Ovary (tissue), 9 donors: ENCODE data around the gene MYO1B. TPM values are rescaled to one million over a fixed set of nuclear protein-coding genes. Genes with fewer than 3 reads are reported as not detected.

Source experiments
- DNase-seq, 5 donors: peaks; one replicate each; pipeline ENCODE4 v3.0.0-alpha.2; 2019 to 2020
- H3K27ac ChIP-seq, 2 donors: fragments of 200-600 bp; one replicate each; pipeline versions ENCODE4 v1.5.1 to v1.8.0; 2019 to 2022
- H3K27me3 ChIP-seq: fragments of 200-600 bp; one replicate; pipeline ENCODE4 v1.8.0; 2022
- H3K36me3 ChIP-seq: fragments of 200-600 bp; sonication (generic); one replicate; pipeline ENCODE4 v1.5.1; 2019
- H3K4me1 ChIP-seq: one replicate; pipeline ENCODE4 v1.8.1; 2013; ENCODE audit warnings: mild to moderate bottlenecking, moderate library complexity; ENCODE audit not compliant: insufficient read depth
- H3K4me3 ChIP-seq: fragments of 200-600 bp; sonication (generic); one replicate; pipeline ENCODE4 v1.5.1; 2017
- H3K9me3 ChIP-seq, 2 donors: fragments of 200-600 bp in 1 of 2; sonication (generic) in 1 of 2; one replicate each; pipeline versions ENCODE4 v1.5.1 to v1.8.1; 2013 to 2019; ENCODE audit warnings: mild to moderate bottlenecking in 1 of 2, moderate library complexity in 1 of 2
- EP300 ChIP-seq: sonication (generic); formaldehyde crosslinking; IDR thresholded peaks from one replicate; pipeline ENCODE4 v1.6.1; 2017; ENCODE audit warnings: antibody characterized with exemption
- POLR2A ChIP-seq: fragments of 450-650 bp; IDR thresholded peaks from one replicate; pipeline ENCODE4 v1.6.1; 2017; ENCODE audit warnings: antibody characterized with exemption, mild to moderate bottlenecking, moderate library complexity
- WGBS, 3 donors: extraction: QIAGEN DNeasy Blood & Tissue Kit in 1 of 3; methylation state at CpG; one replicate each; pipeline versions ENCODE4 v1.1.5 to v1.1.7; 2013 to 2017; 5-methylcytosine and 5-hydroxymethylcytosine counted together
- intact Hi-C, 4 donors: fragments of 100-400 bp; cut with DNase I; formaldehyde crosslinking; loops; one replicate each; pipeline versions ENCODE4 v1.11.0 to v1.15.1; 2022 to 2023
- polyA plus RNA-seq, 2 donors: library from polyadenylated mRNA; stranded (reverse); fragments of 200-250 nt in 1 of 2; fragments of 350-450 nt in 1 of 2; fragmentation: Illumina TruSeq in 1 of 2; extraction: RNeasy Lipid Tissue Mini Kit (QIAGEN cat#74804) in 1 of 2; gene quantifications; one replicate each; pipeline ENCODE4 v1.2.3, GENCODE V29; 2013 to 2014
- total RNA-seq, 7 donors: library from RNA; depleted of rRNA in 2 of 7; stranded (reverse); fragments of >200 nt in 2 of 7; fragmentation: NEBNext Ultra II Directional in 3 of 7; extraction: Animal tissue kit (Norgen Biotek cat#: 25700) in 3 of 7; gene quantifications; one replicate each; pipeline versions ENCODE4 v1.1.0 to v1.2.4, GENCODE V29; 2016 to 2023
- TF ChIP-seq, protein P1 (sequence below), 3 donors: fragments of 450-650 bp in 2 of 3; fragments of 200-600 bp in 1 of 3; IDR thresholded peaks; one replicate each; pipeline versions ENCODE4 v1.5.1 to v1.8.0; 2016 to 2022; ENCODE audit warnings: antibody characterized with exemption in 3 of 3, mild to moderate bottlenecking in 1 of 3
- donor health status: DM: no; HTN: no; CAD: no; lungs with moderate emphysema.
- donor health status: DM: no; HTN: no; CAD: no.
- donor health status: Bipolar disorder and iron deficiency.
- donor health status: DM: yes; HTN: yes; CAD: no.
- donor health status: DM: no; HTN: no; CAD: no.
- donor health status: DM: yes; HTN: yes; CAD: no.

Gene MYO1B
- total and polyA plus RNA-seq, 9 donors: 15.8 to 34.7 (median 27.3) TPM

DNA sequence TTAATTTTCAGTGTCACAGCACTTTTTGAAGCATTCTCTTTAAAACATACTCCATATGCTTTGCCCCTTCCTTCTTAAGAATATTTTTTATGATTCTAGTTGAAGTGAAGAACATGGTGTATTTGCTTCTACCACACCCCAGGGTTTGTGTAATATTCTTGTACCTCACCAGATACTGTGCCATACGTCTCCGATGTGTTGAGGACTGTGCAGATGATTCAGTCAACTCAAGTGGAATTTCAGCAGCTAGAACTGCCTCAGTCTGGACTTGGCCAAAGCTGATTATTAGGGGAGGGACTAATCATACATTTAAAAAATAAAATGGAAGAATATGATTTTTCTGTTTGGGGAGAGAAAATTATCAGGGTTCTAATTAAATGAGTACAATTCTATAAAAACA is 115.7 kb downstream of the MYO1B start:
- TF ChIP-seq, protein P1, sequence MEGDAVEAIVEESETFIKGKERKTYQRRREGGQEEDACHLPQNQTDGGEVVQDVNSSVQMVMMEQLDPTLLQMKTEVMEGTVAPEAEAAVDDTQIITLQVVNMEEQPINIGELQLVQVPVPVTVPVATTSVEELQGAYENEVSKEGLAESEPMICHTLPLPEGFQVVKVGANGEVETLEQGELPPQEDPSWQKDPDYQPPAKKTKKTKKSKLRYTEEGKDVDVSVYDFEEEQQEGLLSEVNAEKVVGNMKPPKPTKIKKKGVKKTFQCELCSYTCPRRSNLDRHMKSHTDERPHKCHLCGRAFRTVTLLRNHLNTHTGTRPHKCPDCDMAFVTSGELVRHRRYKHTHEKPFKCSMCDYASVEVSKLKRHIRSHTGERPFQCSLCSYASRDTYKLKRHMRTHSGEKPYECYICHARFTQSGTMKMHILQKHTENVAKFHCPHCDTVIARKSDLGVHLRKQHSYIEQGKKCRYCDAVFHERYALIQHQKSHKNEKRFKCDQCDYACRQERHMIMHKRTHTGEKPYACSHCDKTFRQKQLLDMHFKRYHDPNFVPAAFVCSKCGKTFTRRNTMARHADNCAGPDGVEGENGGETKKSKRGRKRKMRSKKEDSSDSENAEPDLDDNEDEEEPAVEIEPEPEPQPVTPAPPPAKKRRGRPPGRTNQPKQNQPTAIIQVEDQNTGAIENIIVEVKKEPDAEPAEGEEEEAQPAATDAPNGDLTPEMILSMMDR (IDR thresholded peaks at IDR 0.05): no peak
- no peak for TF ChIP-seq EP300
- TF ChIP-seq POLR2A: no peak
- H3K4me1 ChIP-seq: peaks cover 5% of the 10 kb centered on the region
- intact Hi-C loops: no loop called here
- H3K9me3 ChIP-seq: no peaks in the 10 kb centered on the region
- H3K27ac ChIP-seq: no peak overlapping the region
- WGBS, 3 donors: 97 to 100% (median 98%) methylated on average over 2 of the region's 2 CpGs
- no peak for DNase-seq
- no peaks in the 10 kb centered on the region for H3K36me3 ChIP-seq
- no peaks in the 10 kb centered on the region for H3K27me3 ChIP-seq
- H3K4me3 ChIP-seq: no peak overlapping the region

DNA sequence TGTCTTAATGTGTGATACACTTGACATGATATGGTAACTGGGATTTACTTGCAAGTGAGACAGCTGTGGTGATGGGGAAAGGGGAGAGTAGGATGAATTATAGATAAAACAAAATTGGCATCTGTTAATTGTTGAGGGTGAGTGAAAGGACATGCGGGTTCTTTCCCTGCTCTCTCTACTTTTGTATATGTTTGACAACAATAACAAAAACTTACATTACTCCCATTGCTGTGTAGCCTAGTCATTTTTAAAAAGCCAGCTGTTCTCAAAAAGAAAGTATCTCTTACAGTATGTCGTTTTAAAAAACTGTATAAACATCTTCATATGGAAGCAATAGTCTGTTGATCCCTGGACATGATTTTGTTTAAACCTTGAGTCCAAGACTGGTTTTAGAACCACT is 117.6 kb downstream of the MYO1B start:
- Histone ChIP-seq H3K27ac (no peak overlapping the region), H3K4me3 (no peak overlapping the region), H3K9me3 (no peaks in the 10 kb centered on the region), H3K27me3 (no peaks in the 10 kb centered on the region), H3K36me3 (no peaks in the 10 kb centered on the region), H3K4me1 (peaks cover 7% of the 10 kb centered on the region)
- WGBS, 3 donors: 27 to 52% (median 30%) methylated on average over 2 of the region's 2 CpGs
- DNase-seq: no peak
- TF ChIP-seq EP300 (no peak), POLR2A (no peak)
- TF ChIP-seq, protein P1 (IDR thresholded peaks at IDR 0.05): no peak
- intact Hi-C loops: no loop called here

DNA sequence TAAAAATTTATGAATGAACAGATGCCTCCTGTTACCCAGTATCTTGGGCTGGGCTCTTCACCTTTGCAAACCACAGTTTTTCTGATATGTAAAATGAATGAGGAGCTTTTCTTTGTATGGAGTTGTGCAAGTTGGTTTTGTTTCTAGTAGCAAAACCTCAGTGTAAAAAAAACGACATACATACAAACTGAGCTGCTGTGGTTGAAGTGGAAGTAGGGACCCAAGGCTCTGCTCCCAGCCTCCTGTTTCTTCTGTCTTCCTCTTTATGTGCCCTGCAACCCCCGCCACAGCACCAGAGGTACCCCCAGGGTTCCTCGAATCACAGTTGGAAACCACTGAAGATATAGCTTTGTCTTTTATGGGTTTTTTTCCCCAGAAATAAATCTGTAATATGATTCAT is 118.1 kb downstream of the MYO1B start:
- intact Hi-C loops: no loop called here
- Histone ChIP-seq H3K36me3 (no peaks in the 10 kb centered on the region), H3K4me1 (peaks cover 7% of the 10 kb centered on the region), H3K27me3 (no peaks in the 10 kb centered on the region), H3K27ac (no peak overlapping the region), H3K9me3 (no peaks in the 10 kb centered on the region), H3K4me3 (no peak overlapping the region)
- 68 to 82% (median 72%) methylated on average over 3 of the region's 3 CpGs for WGBS, 3 donors
- DNase-seq: no peak
- TF ChIP-seq, protein P1 (IDR thresholded peaks at IDR 0.05): no peak
- TF ChIP-seq EP300 (no peak), POLR2A (no peak)

DNA sequence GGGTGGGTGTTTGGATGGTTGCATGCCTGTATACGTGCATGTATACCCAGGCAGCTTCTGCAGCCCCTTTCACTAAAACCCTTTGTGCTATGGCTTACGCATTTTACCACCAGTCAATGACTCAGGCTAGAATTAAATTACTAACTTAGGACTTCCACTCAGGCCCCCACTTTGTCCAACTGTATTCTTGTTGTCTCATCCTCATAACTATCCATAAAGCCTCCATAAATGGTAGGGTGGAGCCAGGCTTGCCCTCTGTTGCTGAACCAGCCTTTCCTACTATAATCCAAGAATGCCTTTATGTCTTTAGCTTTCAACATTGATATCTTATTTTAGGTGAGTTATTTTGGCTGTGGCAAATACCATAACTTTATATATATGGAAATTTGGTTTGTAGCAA is 119.9 kb downstream of the MYO1B start:
- DNase-seq: no peak
- Histone ChIP-seq H3K4me1 (peaks cover 2% of the 10 kb centered on the region), H3K9me3 (no peaks in the 10 kb centered on the region), H3K27ac (no peak overlapping the region), H3K36me3 (no peaks in the 10 kb centered on the region), H3K4me3 (no peak overlapping the region), H3K27me3 (no peaks in the 10 kb centered on the region)
- intact Hi-C loops: no loop called here
- 91 to 100% (median 99%) methylated on average over 2 of the region's 2 CpGs for WGBS, 3 donors
- TF ChIP-seq EP300 (no peak), POLR2A (no peak)
- TF ChIP-seq, protein P1 (IDR thresholded peaks at IDR 0.05): no peak

DNA sequence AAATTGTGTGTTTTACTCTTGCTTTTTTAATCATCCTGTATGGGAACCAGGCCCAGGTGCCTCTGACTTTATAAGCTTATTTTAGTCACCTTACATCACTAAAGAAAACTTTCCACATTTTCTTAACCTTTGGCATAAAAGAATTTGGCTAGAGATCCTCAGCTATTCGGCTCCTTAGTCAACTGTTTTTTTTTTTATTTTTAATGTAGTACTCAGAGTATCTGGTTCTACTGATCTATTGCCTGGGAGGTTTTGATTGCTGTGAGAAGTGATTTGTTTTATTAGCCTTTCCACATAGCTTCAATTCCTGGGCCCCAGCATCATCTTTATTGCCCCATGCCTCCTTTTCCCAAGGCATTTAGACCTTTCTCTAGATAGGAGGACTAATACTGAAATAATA is 121.0 kb downstream of the MYO1B start:
- H3K36me3 ChIP-seq: no peaks in the 10 kb centered on the region
- H3K9me3 ChIP-seq: no peaks in the 10 kb centered on the region
- WGBS, 3 donors: 3 to 5% (median 3%) methylated on average over 1 of the region's 1 CpG
- peaks cover 2% of the 10 kb centered on the region for H3K4me1 ChIP-seq
- no peak overlapping the region for H3K27ac ChIP-seq
- TF ChIP-seq EP300 (no peak), POLR2A (no peak)
- TF ChIP-seq, protein P1 (IDR thresholded peaks at IDR 0.05): no peak
- H3K27me3 ChIP-seq: no peaks in the 10 kb centered on the region
- intact Hi-C loops: no loop called here
- no peak overlapping the region for H3K4me3 ChIP-seq
- no peak for DNase-seq
